HG03354 (cell line): ENCODE data around the gene ESRRB.
"Not testable (repeated sequence)": the region's sequence is repeated elsewhere in the genome, so short reads cannot be mapped to it uniquely, and the experiment has no call there.

Experiments used
- ATAC-seq: cut with Tn5 transposase; IDR thresholded peaks from one replicate; pipeline ENCODE4 v1.9.1; 2021; ENCODE audit warnings: mild to moderate bottlenecking; ENCODE audit not compliant: unreplicated experiment, poor library complexity, severe bottlenecking

ESRRB gene

GRCh38 chr14:76516884-76517283 is 140.9 kb downstream of the ESRRB start:
- no peak for ATAC-seq

DNA sequence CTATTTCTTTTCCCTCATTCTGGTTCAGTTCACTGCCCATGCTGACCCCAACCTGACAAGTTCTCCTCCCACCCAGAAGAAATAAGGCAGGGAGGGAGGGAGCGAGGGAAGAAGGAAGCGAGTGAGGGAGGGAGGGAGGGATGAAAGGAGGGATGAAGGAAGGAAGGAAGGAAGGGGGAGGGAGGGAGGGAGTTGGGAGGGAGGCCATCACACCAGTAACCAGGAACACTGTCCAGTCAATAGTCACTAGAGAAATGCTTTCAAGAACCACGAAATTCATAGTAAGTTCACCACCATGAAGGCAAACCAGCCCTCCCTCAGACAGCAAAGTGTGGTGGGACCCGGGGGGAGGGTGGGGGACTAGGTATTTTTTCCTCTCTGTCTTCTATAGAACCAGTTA is 142.4 kb downstream of the ESRRB start:
- ATAC-seq, result no peak

DNA sequence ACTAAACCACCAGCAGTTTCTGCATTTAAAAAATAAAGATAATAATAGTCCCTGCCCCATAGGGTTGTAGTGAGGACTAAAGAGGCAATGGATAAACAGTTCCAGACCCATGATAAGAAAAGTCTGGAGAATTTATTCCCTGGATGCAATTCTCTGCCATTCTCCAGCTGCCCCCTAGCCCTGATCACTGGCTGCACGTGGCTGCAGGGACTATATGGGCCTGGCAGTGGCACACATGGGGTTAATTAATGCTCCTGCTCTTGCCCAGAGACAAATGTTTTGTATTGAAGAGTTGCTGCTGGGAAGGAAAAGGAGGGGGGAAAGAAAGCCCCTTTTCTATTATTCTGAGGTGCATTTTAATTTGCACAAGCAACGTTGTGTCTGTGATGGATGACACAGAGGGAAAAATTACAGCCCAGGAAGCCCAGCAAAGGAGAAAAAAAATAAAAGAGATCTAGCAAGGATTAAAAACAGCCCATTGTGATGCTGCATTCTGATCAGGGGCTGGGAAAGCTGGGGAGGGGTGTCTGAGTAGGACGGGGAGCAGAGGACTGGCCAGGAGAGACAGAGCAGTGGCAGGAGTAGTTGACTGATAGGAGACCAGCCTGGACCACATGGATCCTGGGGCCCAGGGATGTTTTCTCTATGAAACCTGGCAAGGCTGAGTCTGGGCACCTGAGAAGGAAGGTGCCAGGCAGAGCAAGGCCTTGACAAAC is 149.3 kb downstream of the ESRRB start:
- no peak for ATAC-seq

DNA sequence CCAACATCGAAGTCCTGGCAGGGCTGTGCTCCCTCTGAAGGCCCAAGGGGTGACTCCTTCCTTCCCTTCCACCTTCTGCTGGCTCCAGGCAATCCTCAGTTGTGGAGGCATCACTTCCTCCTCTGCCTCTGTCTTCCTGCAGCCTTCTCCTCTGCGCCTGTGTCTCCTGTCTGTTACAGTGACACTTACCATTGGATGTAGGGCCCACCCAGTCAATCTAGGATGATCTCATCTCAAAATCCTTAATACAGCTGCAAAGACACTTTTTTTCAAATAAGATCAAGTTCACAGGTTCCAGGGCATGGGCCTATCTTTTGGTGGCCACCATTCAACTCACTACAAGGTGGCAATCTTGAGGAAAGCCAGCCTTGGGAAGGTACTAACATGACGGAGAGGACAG is 155.1 kb downstream of the ESRRB start:
- no peak for ATAC-seq

GRCh38 chr14:76531821-76532318 is 155.9 kb downstream of the ESRRB start:
- ATAC-seq, result no peak

DNA sequence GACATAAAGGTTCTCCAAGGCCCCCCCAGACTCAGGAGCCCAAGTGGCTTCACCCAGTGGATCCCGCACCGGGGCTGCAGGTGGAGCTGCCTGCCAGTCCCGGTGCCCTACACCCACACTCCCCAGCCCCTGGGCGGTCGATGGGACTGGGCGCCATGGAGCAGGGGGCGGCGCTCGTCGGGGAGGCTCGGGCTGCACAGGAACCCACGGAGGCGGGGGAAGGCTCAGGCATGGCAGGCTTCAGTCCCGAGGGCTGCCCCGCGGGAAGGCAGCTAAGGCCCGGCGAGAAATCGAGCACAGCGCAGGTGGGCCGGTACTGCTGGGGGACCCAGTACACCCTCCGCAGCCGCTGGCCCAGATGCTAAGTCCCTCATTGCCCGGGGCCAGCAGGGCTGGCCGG is 160.7 kb downstream of the ESRRB start:
- ATAC-seq, result not testable (repeated sequence)

DNA sequence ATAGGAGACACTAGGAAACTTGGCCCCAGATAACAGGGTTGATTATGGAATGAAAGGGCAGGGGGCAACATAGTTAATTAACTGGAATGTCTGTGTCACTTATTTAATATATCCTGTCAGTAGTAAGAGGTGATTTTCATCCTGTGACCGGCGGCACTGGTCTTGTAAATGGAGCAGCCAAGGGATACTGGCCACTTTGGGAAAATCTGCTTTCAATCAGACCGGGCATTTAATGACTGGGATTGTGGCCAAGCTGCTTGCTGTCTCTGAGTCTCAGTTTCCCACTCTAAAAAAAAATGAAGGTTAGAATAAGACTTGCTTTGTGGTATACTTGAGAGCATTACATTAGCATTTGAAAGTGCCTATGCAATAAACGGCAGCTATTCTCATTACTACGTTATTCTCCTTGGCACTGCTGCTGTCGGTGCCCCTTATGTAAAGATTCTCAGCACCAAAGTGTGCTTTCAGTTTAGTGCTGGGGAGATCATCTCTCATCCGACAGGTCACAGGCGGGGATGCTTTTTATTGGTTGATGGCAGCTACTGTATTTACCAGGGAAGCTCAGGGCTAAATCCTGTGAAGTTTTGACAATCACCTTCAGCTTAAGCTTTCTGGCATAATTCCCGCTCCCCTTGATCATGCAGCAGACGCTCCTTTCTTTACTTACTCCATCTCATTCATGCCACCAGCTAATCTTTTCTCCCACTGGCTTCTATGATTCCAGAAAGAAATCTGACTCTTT is 162.1 kb downstream of the ESRRB start:
- ATAC-seq, result no peak

DNA sequence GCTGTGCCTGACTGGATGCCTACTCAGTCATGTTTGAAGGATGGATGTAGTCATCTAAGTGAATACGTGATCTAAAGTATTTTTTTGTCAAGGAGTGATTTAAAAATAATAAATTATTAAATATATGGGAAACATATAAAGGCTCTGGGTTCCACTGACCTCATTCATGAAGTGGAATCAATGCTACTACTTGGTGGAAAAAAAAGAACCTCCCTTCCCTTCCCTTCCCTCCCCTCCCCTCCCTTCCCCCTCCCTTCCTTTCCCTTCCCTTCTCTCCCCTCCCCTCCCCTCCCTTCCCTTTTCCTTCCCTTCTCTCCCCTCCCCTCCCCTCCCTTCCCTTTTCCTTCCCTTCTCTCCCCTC is 162.7 kb downstream of the ESRRB start:
- no peak for ATAC-seq

GRCh38 chr14:76539130-76539529 is 163.2 kb downstream of the ESRRB start:
- ATAC-seq, result no peak

GRCh38 chr14:76541594-76542219 is 165.8 kb downstream of the ESRRB start:
- no peak for ATAC-seq

GRCh38 chr14:76546426-76547221 is 170.7 kb downstream of the ESRRB start:
- no peak for ATAC-seq

DNA sequence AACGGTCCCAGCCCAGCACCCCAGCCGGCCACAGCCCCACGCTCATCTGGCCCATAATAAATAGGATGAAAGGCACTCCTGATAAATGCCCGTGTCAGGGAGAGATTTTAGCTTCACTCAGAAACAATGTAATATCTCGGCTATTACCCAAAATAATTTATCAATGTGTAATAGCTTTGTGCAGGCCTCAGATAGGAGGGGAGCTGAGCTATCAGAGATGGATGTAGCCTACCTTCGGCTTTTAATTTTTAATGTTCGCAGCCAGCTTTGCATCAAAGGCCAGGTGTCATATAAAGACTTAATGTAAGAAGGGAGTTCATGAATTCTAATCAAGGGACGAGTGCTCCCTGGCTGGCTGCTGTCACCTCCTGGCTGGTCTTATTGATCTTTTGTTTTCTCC is 171.9 kb downstream of the ESRRB start:
- ATAC-seq, result no peak

DNA sequence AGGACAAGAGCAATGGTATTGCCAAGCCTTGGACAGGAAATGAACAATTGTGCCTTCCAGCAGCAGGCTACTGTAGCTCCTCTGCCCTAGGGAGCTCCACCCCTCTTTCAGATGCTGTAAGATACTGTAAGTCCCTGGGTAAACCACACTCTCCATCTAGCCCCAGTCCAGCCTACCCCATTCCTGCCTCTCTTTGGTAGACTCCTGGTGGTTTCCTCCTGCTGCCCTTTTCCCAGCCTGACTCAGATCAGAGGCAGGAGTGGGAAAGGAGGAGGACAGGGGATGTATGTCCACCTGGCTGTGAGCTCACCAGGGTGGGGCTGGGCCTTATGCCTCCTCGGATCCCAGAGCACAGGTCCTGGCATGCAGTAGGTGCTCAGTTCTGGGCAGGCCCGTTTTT is 174.6 kb downstream of the ESRRB start:
- ATAC-seq, result no peak

- ATAC-seq, result no peak
Measured at GRCh38 chr14:76551116-76551515, 175.2 kb downstream of the ESRRB start.
